HCT116 (cell line): ENCODE measurements around the gene FGF14. TPM values are rescaled to one million over a fixed set of nuclear protein-coding genes. Genes with fewer than 3 reads are reported as not detected.

ENCODE experiments used
- ATAC-seq: fragments of 200-7000 bp; cut with Tn5 transposase; 2 replicates; pipeline ENCODE4 v1.9.1; 2020; ENCODE audit warnings: mild to moderate bottlenecking, moderate library complexity
- BruUV-seq: library from RNA; stranded (reverse); fragments of 400-500 nt; replicated peaks from 2 replicates; lab custom pipeline; 2021; lab: Mats Ljungman, UMichigan
- CTCF ChIA-PET: fragments of 300-600 bp; sonication (Branson Sonifier 250); formaldehyde crosslinking; loops from one replicate; lab custom pipeline; 2021; ENCODE audit warnings: antibody characterized with exemption; lab: Charles Lee
- POLR2A ChIA-PET: fragments of 300-600, 350-600 bp; sonication (Branson Sonifier 250); formaldehyde crosslinking; loops from one replicate; lab custom pipeline; 2021; ENCODE audit warnings: antibody characterized with exemption; lab: Charles Lee
- RAD21 ChIA-PET, 2 experiments: fragments of 300-600 bp; sonication (Branson Sonifier 250); formaldehyde crosslinking; loops; one replicate each; lab custom pipeline; 2023; ENCODE audit warnings: low total read pairs in 2 of 2; ENCODE audit not compliant: uncharacterized antibody in 2 of 2, unreplicated experiment in 2 of 2, low non-redundant PET in 1 of 2; lab: Charles Lee
- DNase-seq: peaks from one replicate; pipeline ENCODE4 v3.0.0-alpha.2; 2010; ENCODE audit warnings: low read depth, low spot score
- H2AFZ ChIP-seq: fragments of 200-600 bp; shearing (Covaris generic), sonication (generic); 2 replicates; pipeline ENCODE4 v1.6.1; 2017; ENCODE audit warnings: low read depth, mixed run types, mixed read lengths, antibody characterized with exemption, low read length; ENCODE audit not compliant: poor library complexity, severe bottlenecking
- H3K27ac ChIP-seq: 2 replicates; pipeline ENCODE4 v1.5.1; 2012; ENCODE audit warnings: low read depth, low read length
- H3K27me3 ChIP-seq: fragments of 200-600 bp; sonication (generic); 2 replicates; pipeline ENCODE4 v1.6.1; 2016; ENCODE audit warnings: mixed run types, low read length, mixed read lengths; ENCODE audit not compliant: insufficient read depth
- H3K36me3 ChIP-seq, 2 experiments: fragments of 200-500 bp in 1 of 2; fragments of 200-600 bp in 1 of 2; sonication (Bioruptor generic) in 1 of 2; sonication (generic) in 1 of 2; 2 replicates each; pipeline versions ENCODE4 v1.5.1 to v1.6.1; 2014 to 2016; ENCODE audit warnings: low read length in 2 of 2, inconsistent platforms in 1 of 2, mixed read lengths in 1 of 2, mixed run types in 1 of 2; ENCODE audit not compliant: insufficient read depth in 2 of 2, control insufficient read depth in 1 of 2
- H3K4me1 ChIP-seq, 2 experiments: fragments of 200-600 bp in 1 of 2; sonication (generic) in 1 of 2; 2 replicates each; pipeline versions ENCODE4 v1.5.1 to v1.6.1; 2012 to 2017; ENCODE audit warnings: low read length in 2 of 2, inconsistent platforms in 1 of 2, mild to moderate bottlenecking in 1 of 2, mixed read lengths in 1 of 2, mixed run types in 1 of 2, moderate library complexity in 1 of 2; ENCODE audit not compliant: insufficient read depth in 2 of 2, control insufficient read depth in 1 of 2
- H3K4me2 ChIP-seq: fragments of 200-600 bp; sonication (generic); 2 replicates; pipeline ENCODE4 v1.6.1; 2017; ENCODE audit warnings: mixed run types, low read length, mixed read lengths
- H3K4me3 ChIP-seq, 2 experiments: fragments of 200-600 bp in 1 of 2; sonication (generic) in 1 of 2; replicated peaks in 1 of 2; 2 replicates each; pipeline ENCODE4 v1.5.1; 2011 to 2016; ENCODE audit warnings: low read length in 2 of 2, control low read depth in 1 of 2, low read depth in 1 of 2, mild to moderate bottlenecking in 1 of 2, mixed read lengths in 1 of 2, mixed run types in 1 of 2
- H3K79me2 ChIP-seq: fragments of 200-600 bp; sonication (generic); 2 replicates; pipeline ENCODE4 v1.6.1; 2017; ENCODE audit warnings: mild to moderate bottlenecking, mixed run types, low read length, moderate library complexity, mixed read lengths; ENCODE audit not compliant: insufficient read depth
- H3K9ac ChIP-seq: fragments of 200-600 bp; sonication (generic); 2 replicates; pipeline ENCODE4 v1.6.1; 2016; ENCODE audit warnings: low read length, mixed read lengths
- H3K9me2 ChIP-seq: fragments of 200-600 bp; sonication (generic), shearing (Covaris generic); 2 replicates; pipeline ENCODE4 v1.6.1; 2017; ENCODE audit warnings: mixed run types, mild to moderate bottlenecking, moderate library complexity; ENCODE audit not compliant: insufficient read depth
- H3K9me3 ChIP-seq, 2 experiments: fragments of 200-500 bp in 1 of 2; fragments of 200-600 bp in 1 of 2; sonication (Bioruptor generic) in 1 of 2; sonication (generic) in 1 of 2; 2 replicates each; pipeline ENCODE4 v1.6.1; 2014 to 2017; ENCODE audit warnings: low read length in 2 of 2, mixed read lengths in 2 of 2, inconsistent platforms in 1 of 2, low read depth in 1 of 2, mild to moderate bottlenecking in 1 of 2, mixed run types in 1 of 2, moderate library complexity in 1 of 2; ENCODE audit not compliant: control insufficient read depth in 1 of 2, insufficient read depth in 1 of 2
- H4K20me1 ChIP-seq: fragments of 200-600 bp; sonication (generic), shearing (Covaris generic); 2 replicates; pipeline ENCODE4 v1.6.1; 2017; ENCODE audit warnings: mixed run types, mild to moderate bottlenecking, moderate library complexity; ENCODE audit not compliant: insufficient read depth
- ATF3 ChIP-seq: IDR thresholded peaks from 2 replicates; pipeline ENCODE4 v1.6.1; 2012
- EGR1 ChIP-seq: IDR thresholded peaks from 2 replicates; pipeline ENCODE4 v1.6.1; 2012; ENCODE audit warnings: low read depth
- ELF1 ChIP-seq: IDR thresholded peaks from 2 replicates; pipeline ENCODE4 v1.6.1; 2012; ENCODE audit warnings: low read depth, borderline replicate concordance
- EZH2 ChIP-seq: fragments of 200-600 bp; sonication (generic); IDR thresholded peaks from 2 replicates; pipeline ENCODE4 v1.6.1; 2017; ENCODE audit warnings: antibody characterized with exemption, mixed run types
- EZH2phosphoT487 ChIP-seq: fragments of 200-600 bp; IDR thresholded peaks from 2 replicates; pipeline ENCODE4 v1.6.1; 2018; ENCODE audit warnings: antibody characterized with exemption, borderline replicate concordance
- JUND ChIP-seq: IDR thresholded peaks from 2 replicates; pipeline ENCODE4 v1.6.1; 2012
- POLR2A ChIP-seq: IDR thresholded peaks from 2 replicates; pipeline ENCODE4 v1.7.0; 2011; ENCODE audit warnings: borderline replicate concordance; ENCODE audit not compliant: insufficient read depth, insufficient read length; ENCODE audit errors: extremely low read depth
- POLR2AphosphoS5 ChIP-seq: IDR thresholded peaks from 2 replicates; pipeline ENCODE4 v1.6.1; 2011; ENCODE audit warnings: mild to moderate bottlenecking, low read depth, low read length, moderate library complexity
- RAD21 ChIP-seq: IDR thresholded peaks from 2 replicates; pipeline ENCODE4 v1.6.1; 2012; ENCODE audit warnings: low read depth, mild to moderate bottlenecking
- REST ChIP-seq: IDR thresholded peaks from 2 replicates; pipeline ENCODE4 v1.6.1; 2012; ENCODE audit warnings: low read depth
- TCF7L2 ChIP-seq: IDR thresholded peaks from 2 replicates; pipeline ENCODE4 v1.7.0; 2011; ENCODE audit warnings: borderline replicate concordance, inconsistent platforms; ENCODE audit not compliant: insufficient read depth, insufficient read length; ENCODE audit errors: extremely low read depth
- YY1 ChIP-seq: IDR thresholded peaks from 2 replicates; pipeline ENCODE4 v1.6.1; 2011; ENCODE audit warnings: low read length, low read depth, moderate library complexity, mild to moderate bottlenecking; ENCODE audit not compliant: insufficient replicate concordance; ENCODE audit errors: extremely low read depth
- intact Hi-C: fragments of 100-400 bp; cut with micrococcal nuclease; formaldehyde crosslinking; loops from 2 replicates; pipeline ENCODE4 v1.10.0; 2022
- total RNA-seq: library from RNA; stranded (reverse); gene quantifications from one replicate; pipeline ENCODE4 v1.2.1, GENCODE V29; 2021; ENCODE audit not compliant: unreplicated experiment
- TF ChIP-seq, protein P1 (sequence below): IDR thresholded peaks from 2 replicates; pipeline ENCODE4 v1.6.1; 2012
- TF ChIP-seq, protein P2 (sequence below): IDR thresholded peaks from 2 replicates; pipeline ENCODE4 v1.6.1; 2011; ENCODE audit warnings: mild to moderate bottlenecking, low read length, moderate library complexity; ENCODE audit not compliant: insufficient replicate concordance; ENCODE audit errors: extremely low read depth

The FGF14 gene
- total RNA-seq, 1 experiment from 2014 or later, result not detected

- H3K4me1 ChIP-seq, result no peaks in the 10 kb centered on the region
- no peaks in the 10 kb centered on the region for H3K79me2 ChIP-seq
- ChIA-PET CTCF (no interaction called here), POLR2A (no interaction called here), RAD21 (no interaction called here)
- no peak overlapping the region for H2AFZ ChIP-seq
- H3K9me3 ChIP-seq, result peaks cover 0 to 11% of the 10 kb centered on the region in 2 experiments; a peak in 1 of 4 replicates
- H3K27me3 ChIP-seq, result no peaks in the 10 kb centered on the region
- no peak for ATAC-seq
- intact Hi-C loops, result no loop called here
- H4K20me1 ChIP-seq, result no peaks in the 10 kb centered on the region
- H3K4me3 ChIP-seq, result no peak overlapping the region
- no peak for DNase-seq
- no peak overlapping the region for H3K4me2 ChIP-seq
- H3K9ac ChIP-seq, result no peak overlapping the region
- no peaks in the 10 kb centered on the region for H3K36me3 ChIP-seq
- no peaks in the 10 kb centered on the region for H3K9me2 ChIP-seq
- no TSS peak for BruUV-seq
- no peak overlapping the region for H3K27ac ChIP-seq
- TF ChIP-seq POLR2AphosphoS5 (no peak), JUND (no peak), EZH2 (no peak), POLR2A (no peak), ATF3 (no peak), EZH2phosphoT487 (no peak), RAD21 (no peak), ELF1 (no peak), YY1 (no peak), TCF7L2 (no peak), EGR1 (no peak), REST (no peak)
- TF ChIP-seq, protein P1, sequence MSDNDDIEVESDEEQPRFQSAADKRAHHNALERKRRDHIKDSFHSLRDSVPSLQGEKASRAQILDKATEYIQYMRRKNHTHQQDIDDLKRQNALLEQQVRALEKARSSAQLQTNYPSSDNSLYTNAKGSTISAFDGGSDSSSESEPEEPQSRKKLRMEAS, result no peak
- TF ChIP-seq, protein P2, sequence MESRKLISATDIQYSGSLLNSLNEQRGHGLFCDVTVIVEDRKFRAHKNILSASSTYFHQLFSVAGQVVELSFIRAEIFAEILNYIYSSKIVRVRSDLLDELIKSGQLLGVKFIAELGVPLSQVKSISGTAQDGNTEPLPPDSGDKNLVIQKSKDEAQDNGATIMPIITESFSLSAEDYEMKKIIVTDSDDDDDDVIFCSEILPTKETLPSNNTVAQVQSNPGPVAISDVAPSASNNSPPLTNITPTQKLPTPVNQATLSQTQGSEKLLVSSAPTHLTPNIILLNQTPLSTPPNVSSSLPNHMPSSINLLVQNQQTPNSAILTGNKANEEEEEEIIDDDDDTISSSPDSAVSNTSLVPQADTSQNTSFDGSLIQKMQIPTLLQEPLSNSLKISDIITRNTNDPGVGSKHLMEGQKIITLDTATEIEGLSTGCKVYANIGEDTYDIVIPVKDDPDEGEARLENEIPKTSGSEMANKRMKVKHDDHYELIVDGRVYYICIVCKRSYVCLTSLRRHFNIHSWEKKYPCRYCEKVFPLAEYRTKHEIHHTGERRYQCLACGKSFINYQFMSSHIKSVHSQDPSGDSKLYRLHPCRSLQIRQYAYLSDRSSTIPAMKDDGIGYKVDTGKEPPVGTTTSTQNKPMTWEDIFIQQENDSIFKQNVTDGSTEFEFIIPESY, result no peak
These were observed 403.7 kb downstream of the FGF14 start for GRCh38 chr13:101998129-101998528.
